ENCODE data around the gene FGF18. TPM values are rescaled to one million over a fixed set of nuclear protein-coding genes. Genes with fewer than 3 reads are reported as not detected.

The FGF18 gene
- total and polyA plus RNA-seq, 9 of the 15 experiments (the other 6 are each of a cell fraction or from before 2014, with no cell fraction given) = 0.05 to 0.18 (median 0.11) TPM; not detected in 6

GRCh38 chr5:171387970-171388815, 31.3 kb upstream of the FGF18 start (continued):
- TF ChIP-seq HDAC6 (IDR thresholded peaks at IDR 0.05; ENCODE audit: low read depth, low read length) (no peak), ZNF239 (CRISPR knock-in tag; IDR thresholded peaks at IDR 0.05) (no peak), EP300 (IDR thresholded peaks at IDR 0.05; ENCODE audit: low read length) (no peak), ZNF124 (CRISPR knock-in tag; IDR thresholded peaks at IDR 0.05) (no peak), HSF4 (CRISPR knock-in tag; IDR thresholded peaks at IDR 0.05; ENCODE audit: borderline replicate concordance) (no peak), RBM15 (IDR thresholded peaks at IDR 0.05; ENCODE audit: insufficient read depth, low read length) (no peak), POLR2A (conservative IDR thresholded peaks at IDR 0.05) (no peak; the same call in 1 of the 2 replicates), CHD4 (IDR thresholded peaks at IDR 0.05; ENCODE audit: insufficient read depth, insufficient replicate concordance, low read depth, low read length, poor library complexity, severe bottlenecking) (no peak), ZNF695 (CRISPR knock-in tag; IDR thresholded peaks at IDR 0.05) (no peak; the same call in 1 of the 2 replicates), MAFK (IDR thresholded peaks at IDR 0.05; ENCODE audit: low read length) (no peak), ZZZ3 (IDR thresholded peaks at IDR 0.05) (no peak), ZBTB8A (IDR thresholded peaks at IDR 0.05; ENCODE audit: partially characterized antibody) (no peak), SETDB1 (IDR thresholded peaks at IDR 0.05; ENCODE audit: low read length) (no peak), ZNF354B (CRISPR knock-in tag; IDR thresholded peaks at IDR 0.05) (no peak), RNF2 (IDR thresholded peaks at IDR 0.05) (peak; percentile 70), ZNF717 (CRISPR knock-in tag; IDR thresholded peaks at IDR 0.05) (no peak)
- TF ChIP-seq, protein P1, sequence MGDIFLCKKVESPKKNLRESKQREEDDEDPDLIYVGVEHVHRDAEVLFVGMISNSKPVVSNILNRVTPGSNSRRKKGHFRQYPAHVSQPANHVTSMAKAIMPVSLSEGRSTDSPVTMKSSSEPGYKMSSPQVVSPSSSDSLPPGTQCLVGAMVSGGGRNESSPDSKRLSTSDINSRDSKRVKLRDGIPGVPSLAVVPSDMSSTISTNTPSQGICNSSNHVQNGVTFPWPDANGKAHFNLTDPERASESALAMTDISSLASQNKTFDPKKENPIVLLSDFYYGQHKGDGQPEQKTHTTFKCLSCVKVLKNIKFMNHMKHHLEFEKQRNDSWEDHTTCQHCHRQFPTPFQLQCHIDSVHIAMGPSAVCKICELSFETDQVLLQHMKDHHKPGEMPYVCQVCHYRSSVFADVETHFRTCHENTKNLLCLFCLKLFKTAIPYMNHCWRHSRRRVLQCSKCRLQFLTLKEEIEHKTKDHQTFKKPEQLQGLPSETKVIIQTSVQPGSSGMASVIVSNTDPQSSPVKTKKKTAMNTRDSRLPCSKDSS (IDR thresholded peaks at IDR 0.05; ENCODE audit: low read depth, partially characterized antibody) = no peak
- TF ChIP-seq, protein P2, sequence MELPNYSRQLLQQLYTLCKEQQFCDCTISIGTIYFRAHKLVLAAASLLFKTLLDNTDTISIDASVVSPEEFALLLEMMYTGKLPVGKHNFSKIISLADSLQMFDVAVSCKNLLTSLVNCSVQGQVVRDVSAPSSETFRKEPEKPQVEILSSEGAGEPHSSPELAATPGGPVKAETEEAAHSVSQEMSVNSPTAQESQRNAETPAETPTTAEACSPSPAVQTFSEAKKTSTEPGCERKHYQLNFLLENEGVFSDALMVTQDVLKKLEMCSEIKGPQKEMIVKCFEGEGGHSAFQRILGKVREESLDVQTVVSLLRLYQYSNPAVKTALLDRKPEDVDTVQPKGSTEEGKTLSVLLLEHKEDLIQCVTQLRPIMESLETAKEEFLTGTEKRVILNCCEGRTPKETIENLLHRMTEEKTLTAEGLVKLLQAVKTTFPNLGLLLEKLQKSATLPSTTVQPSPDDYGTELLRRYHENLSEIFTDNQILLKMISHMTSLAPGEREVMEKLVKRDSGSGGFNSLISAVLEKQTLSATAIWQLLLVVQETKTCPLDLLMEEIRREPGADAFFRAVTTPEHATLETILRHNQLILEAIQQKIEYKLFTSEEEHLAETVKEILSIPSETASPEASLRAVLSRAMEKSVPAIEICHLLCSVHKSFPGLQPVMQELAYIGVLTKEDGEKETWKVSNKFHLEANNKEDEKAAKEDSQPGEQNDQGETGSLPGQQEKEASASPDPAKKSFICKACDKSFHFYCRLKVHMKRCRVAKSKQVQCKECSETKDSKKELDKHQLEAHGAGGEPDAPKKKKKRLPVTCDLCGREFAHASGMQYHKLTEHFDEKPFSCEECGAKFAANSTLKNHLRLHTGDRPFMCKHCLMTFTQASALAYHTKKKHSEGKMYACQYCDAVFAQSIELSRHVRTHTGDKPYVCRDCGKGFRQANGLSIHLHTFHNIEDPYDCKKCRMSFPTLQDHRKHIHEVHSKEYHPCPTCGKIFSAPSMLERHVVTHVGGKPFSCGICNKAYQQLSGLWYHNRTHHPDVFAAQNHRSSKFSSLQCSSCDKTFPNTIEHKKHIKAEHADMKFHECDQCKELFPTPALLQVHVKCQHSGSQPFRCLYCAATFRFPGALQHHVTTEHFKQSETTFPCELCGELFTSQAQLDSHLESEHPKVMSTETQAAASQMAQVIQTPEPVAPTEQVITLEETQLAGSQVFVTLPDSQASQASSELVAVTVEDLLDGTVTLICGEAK (IDR thresholded peaks at IDR 0.05) = no peak
- TF ChIP-seq, protein P2 (CRISPR knock-in tag; IDR thresholded peaks at IDR 0.05) = peak; percentile 53; the same call in 1 of the 2 replicates
